GM19468 (cell line): ENCODE measurements around the gene CYP2R1.
A peak's percentile ranks its signal among the peaks of the same experiment; 100 is the strongest.
"Not testable (repeated sequence)": the region's sequence is repeated elsewhere in the genome, so short reads cannot be mapped to it uniquely, and the experiment has no call there.

Experiments used
- ATAC-seq: cut with Tn5 transposase; IDR thresholded peaks from one replicate; pipeline ENCODE4 v1.9.1; 2021; ENCODE audit warnings: mild to moderate bottlenecking, moderate library complexity, moderate number of reproducible peaks; ENCODE audit not compliant: unreplicated experiment; ENCODE audit errors: extremely low read depth

Gene CYP2R1

DNA sequence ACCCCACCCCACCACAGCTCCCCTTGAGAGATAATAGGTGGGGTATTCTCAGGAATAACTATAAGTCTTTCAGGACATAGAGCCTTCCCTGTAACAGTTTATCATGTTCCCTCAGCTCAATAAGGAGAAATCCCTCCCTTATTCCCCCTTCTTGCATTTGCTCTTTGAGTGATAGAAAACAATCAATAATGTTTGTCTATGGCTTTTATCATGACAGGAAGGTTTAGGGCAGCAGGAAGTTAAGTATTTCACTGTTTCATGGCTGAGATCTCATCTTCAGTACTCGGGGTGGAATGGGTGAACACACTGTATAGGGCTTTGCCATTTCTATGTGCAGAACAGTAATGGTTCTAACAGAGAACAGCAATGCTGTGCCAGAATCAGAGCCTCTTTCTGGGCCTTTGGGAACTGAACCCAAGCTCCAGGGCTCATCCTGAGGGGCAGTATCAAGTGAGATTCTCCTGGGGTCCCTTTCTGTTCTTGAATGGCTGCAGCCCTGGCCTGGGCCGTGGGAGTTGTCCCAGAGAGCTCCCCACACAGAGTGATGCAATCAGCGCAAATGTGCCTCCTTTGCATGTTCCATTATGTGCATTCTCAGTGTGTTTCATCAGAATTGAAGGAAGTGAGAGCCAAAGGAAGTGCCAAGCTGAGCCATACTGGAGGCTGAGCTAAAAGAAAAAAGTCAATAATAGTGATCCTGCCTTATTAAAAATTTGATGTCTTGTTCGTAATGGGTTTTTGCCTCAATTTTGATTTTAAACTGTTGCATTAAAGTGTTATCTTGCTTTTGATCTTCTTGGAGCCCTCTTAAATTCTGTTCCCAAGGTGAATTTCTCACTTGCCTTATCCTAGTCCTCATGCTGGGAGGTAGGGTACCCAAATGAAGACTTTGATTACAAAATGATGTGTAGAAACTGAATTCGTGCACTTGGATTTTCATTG, 2.9 kb upstream of the CYP2R1 start:
- no peak for ATAC-seq

DNA sequence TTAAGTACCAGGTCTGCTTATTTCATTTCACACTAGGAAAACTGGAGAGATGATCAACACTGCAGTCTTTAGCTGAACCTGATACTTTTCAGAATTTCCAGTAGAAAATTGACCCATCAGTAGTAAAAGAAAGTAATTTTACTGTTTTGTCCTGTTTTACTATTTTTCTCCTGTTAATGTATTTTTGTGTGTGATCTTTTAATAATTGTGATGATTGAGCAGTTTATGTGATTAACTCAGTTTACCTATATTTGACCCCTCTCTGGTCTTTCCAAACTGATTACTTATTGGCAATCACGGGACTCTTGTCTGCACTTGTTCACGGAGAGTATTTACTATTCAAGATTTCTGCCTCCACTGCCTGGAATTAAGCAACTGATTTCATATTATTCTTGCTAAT, 546 bp upstream of the CYP2R1 start:
- ATAC-seq, result no peak

DNA sequence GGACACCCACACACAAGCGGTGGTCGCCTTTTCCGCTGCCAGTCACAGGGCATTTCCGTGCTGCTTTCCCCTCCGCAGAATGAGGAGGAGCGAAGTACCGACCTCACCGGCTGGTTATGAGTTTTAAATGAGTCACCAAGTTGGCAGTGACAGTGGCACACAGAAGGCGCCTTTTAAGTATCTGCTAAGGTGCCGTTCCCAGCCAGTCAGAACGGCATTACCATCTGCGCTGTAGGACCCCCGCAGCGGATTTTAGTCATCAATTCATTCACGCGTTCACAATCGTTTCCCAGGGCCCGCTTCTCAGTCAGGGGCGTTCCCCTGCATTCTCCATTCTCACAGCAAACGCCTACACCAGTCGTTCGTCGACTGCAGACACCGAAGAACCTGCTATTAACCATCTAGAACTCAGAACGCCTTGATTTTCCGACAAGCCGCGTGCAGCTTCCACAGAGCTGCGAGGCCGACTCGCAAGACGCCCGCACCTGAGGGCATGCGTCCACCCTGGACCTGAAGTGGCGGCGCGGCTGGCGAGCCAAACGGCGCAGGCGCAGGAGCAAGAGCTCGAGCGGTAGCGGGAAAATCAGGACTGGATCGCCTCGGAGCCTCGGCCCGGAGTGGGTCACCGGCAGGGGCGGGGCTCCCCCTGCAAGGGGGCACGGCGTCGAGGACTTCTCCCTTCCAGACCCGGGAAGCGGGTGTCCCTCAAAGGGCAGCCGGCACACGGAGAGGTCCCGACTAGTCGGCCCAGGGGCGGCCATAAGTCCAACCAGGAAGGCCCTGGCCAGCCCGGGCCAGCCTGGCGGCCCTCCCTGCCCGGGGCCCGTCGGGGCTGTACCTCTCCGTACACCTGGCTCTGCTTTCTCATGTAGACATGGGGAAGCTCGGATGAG, 642 bp downstream of the CYP2R1 start:
- ATAC-seq, result peak; percentile 50

DNA sequence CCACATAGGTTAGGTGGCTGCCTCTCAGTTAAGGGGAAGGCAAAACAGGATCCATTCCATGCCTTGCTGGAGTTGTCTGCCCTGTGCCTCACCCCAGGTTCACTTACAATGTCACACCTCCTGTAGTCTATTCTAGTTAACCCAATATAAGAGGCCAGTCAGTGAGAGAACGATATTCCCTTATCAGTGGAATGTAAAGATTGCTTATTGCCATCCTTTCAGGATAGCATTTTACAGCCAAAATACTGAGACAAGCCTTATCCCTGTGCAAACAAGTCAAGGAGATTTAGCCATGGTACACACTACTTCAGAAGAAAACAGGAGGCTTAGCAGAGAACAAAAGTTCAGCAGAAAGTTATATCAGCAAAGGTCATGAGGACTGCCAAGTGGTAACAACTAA, 5.5 kb downstream of the CYP2R1 start:
- no peak for ATAC-seq

DNA sequence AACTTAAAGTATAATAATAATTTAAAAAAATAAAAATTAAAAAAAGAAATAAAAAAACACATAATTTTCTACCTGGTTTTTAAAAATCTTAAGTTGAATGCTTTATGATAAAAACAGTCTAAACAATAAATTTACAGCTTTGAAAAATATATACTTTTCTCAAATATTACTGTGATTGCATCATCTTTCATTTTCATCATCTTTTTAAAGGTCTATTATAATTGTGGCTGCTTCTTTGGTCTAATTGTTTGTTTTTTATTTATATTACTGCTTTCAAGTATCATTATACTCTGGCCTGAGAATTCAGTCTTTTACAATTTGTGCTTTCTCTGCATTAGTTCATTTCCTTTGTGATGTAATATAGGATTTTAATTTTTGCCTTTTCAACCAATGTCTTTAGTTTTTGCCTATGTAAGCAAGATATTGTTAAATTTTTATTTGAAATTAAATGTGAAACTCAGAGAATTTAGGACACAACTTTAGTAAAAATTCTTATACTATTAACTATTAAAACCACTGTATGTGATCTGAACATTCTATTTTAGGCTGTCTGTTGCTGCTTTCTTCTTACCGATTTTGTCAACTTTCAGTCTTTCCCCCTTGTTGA, 7.3 kb downstream of the CYP2R1 start:
- ATAC-seq, result no peak

DNA sequence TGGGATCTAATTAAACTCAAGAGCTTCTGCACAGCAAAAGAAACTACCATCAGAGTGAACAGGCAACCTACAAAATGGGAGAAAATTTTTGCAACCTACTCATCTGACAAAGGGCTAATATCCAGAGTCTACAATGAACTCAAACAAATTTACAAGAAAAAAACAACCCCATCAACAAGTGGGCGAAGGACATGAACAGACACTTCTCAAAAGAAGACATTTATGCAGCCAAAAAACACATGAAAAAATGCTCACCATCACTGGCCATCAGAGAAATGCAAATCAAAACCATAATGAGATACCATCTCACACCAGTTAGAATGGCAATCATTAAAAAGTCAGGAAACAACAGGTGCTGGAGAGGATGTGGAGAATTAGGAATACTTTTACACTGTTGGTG, 8.3 kb downstream of the CYP2R1 start:
- not testable (repeated sequence) for ATAC-seq

DNA sequence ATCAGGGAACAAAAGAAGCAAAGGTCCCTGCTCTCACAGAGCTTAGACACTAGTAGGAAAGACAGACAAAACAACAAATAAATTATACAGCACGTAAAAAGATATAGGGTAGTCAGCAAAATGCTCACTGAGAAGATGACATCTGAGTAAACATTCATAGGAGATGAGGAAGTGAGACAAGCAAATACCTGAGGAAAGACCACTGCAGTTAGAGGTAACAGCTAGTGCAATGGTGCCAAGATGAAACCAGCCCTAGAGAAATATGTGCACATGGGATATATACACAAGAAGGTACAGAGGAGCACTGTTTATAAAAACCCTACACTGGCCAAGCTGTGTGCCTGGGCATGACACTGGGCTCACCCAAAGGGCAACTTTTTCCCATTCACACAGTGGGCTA, 9.8 kb downstream of the CYP2R1 start:
- no peak for ATAC-seq

DNA sequence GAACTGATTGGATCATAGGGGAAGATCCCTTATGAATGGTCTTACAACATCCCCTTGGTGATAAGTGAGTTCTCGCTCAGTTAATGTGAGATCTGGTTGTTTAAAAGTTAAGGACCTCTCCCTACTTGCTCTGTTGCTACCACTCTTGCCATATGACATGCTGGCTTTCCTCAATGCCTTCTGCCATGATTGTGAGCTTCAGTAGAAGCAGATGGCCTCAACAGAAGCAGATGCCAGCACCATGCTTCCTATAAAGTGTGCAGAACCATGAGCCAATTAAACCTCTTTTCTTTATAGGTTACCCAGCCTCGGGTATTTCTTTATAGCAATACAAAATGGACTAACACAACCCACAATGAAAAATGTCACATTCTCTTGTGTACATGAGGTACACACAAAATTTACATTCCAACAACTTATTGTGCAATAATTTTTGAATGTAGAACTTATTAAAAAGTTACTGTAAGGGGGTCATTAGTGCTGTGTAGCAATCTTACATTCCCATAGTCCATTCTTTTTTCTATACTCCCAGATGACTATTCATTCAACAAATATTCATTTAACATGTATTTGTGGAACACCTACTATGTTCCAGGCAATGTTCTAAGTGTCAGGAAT, 10.3 kb downstream of the CYP2R1 start:
- no peak for ATAC-seq

DNA sequence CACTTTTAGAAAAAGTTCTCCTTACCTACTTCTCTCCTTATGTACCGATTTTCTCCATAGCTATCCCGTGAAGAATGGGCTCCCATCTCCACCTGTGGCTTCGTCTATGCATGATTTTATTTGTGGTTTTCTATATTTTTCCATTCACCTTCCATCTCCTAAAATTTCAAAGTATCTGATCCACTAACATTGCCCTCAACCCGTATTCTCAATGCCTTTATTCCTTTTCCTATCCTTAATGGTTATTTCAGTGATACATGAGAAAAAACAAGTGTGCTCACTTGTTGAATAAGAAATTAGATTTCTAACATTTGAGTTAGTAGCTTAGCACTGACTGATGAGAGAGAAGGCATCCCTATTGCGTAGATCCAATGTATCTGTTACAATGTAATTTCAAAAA, 16.9 kb downstream of the CYP2R1 start:
- ATAC-seq, result no peak

DNA sequence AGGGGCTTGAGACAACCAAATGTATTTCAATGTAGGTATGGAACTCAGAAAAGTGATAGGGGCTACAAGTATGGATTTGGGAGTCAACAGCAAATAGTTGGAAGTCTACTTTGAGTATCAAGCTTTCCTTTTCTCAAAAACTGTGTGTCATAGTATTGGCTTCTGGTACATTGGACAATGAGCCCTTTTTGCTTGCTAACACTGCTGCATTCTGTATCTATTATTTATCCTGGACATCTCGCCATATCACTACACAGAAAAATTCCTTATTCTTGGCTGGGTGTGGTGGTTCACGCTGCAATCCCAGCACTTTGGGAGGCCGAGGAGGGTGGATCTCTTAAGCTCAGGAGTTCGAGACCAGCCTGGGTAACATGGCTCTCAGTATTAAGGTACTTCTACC, 18.4 kb downstream of the CYP2R1 start:
- no peak for ATAC-seq

DNA sequence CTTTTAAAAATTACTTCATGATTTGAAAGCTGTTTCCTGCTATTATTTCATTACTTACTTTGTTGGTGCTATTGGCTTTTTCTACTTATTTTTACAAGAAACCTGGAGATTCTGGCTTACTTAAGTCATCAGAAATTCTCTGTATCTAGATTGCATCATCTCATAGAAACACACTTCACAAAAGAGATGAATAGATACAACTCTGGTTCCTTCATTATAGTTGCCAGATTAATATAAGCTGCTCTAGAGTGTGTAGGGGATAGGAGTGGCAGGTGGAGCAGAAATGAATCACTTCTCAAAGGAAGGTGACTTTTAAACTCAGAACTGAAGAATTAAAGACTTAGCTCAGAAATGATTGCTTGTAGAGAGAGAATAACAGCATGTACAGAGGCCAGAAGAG, 20.0 kb downstream of the CYP2R1 start:
- no peak for ATAC-seq

DNA sequence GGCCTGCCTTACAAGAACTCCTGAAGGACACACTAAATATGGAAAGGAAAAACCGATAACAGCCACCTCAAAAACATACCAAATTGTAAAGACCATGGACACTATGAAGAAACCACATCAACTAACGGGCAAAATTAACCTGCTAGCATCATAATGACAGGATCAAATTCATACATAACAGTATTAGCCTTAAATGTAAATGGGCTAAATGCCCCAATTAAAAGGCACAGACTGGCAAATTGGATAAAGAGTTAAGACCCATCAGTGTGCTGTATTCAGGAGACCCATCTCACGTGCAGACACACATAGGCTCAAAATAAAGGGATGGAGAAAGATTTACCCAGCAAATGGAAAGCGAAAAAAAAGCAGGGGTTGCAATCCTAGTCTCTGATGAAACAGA, 28.3 kb downstream of the CYP2R1 start:
- not testable (repeated sequence) for ATAC-seq

DNA sequence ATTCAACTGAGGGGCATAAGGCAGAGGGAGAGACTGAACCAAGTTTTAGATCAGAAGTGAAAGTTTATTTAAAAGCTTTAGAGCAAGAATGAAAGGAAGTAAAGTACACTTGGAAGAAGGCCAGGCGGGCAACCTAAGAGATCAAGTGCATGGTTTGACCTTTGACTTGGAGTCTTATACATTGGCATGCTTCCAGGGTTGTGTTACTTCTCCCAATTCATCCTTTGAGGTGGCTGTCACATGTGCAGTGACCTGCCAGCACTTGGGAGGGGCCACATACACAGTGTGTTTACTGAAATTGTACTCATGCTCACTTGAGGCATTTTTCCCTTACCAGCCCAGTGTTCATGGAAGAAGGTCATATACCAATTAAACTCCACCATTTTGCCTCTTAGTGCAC, 30.4 kb downstream of the CYP2R1 start:
- ATAC-seq, result no peak

DNA sequence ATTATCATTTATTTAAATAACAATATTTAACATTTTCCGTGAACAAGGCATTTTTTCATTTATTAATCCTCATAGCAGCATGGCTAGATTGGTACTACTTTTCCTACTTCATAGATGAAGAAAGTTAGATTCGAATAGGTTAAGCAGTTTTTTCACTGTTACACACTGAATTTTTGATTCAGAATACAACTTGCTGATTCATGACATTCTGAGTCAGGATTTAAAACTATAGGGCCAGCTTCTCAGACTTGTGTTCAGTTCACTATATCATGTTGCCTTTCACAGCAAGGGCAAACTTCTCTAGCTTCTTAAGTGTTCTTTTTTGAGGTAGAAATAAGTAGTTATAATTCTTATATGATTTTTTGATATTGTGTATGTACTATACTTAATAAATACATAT, 31.5 kb downstream of the CYP2R1 start:
- ATAC-seq, result no peak

DNA sequence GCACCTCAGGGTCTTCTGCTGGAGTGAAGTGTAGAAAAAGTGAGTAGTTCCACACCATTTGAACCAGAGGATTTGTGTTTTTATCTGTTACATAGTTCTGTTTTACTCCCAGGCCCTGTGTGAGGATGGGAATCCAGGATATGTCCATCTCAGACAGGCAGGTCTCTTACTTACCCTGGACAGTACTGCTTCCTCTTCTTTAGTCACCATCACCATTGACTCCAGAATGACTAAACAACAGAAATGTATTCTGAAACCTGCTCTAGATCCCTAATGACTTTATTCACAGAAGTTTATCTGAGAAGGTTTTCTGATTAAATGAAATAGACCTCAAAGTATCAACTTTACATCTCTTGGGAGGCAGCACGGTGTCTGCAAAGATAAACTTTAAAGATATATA, 33.6 kb downstream of the CYP2R1 start:
- ATAC-seq, result no peak

DNA sequence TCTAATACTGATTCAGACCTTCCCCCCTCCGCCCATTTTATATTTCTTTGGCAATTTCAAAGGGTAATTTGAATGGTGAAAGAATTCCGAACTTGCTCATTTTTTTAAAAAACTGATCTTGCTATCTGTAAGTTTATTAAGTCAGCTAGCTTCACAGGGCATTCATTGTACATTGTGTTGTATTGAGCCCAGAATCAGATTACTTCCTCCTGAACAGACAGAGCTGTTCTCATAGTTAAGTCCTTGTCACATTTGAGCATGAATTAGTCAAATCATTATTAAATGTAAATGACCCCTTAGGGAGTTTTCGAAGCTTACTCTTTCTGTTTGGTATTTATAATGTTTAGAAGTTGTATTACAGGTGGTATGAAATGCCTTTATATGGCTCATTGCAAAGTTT, 34.4 kb downstream of the CYP2R1 start:
- ATAC-seq, result no peak

DNA sequence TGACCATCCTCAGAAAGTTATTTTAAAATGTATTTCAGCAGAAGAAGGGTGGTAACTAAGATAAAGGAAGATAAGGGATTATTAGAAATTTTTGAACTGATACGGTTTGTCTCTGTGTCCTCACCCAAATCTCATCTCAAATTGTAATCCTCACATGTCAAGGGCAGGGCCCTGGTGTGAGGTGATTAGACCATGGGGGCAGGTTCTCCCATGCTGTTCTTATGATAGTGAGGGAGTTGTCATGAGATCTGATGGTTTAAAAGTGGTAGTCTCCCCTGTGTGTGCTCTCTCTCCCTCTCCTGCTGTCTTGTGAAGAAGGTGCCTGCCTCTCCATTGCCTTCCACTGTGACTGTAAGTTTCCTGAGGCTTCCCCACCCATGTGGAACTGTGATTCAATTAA, 36.1 kb downstream of the CYP2R1 start:
- no peak for ATAC-seq

DNA sequence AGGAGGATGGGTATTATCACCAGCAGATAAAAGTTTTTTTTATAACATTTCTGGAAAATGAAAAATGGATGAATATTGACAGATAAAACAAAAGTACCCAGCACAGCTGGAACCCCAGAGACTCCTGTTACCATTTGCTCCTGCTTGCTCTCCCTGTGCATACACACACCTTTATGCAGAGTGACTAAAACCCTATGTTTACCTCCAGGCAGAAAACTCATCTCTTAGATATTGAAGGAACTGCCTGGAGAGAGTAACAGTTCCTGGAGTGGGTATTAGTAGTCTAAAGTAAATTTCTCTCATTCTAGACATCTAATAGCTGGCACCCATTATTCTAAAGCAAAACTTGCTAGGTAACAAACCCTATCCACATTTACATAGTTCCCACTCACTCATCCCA, 38.0 kb downstream of the CYP2R1 start:
- ATAC-seq, result no peak

DNA sequence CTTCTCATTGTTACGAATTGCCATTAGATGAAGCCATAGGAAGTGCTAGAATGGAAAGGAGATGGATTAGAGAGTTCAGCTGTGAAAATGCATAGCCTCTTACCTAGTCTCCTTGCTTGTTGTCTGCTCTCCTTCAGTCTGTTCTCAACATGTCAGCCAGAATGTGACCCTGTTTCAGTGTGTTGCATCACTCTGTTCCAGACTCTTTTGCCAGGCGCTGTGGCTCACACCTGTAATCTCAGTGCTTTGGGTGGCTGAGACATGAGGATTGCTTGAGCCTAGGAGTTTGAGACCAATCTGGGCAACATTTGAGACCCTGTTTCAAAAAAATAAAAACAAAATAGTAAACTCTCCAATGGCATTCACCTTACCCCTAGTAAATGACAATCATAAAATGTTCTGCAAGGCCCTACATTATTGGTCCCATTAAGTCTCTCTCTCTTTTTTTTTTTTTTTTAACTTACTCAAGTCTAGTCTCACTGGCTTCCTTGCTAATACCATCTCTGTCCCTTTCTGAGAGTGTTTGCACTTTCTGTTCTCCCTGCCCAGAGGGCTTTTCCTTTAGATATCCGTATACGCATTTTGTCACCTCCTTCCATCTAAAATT, 39.4 kb downstream of the CYP2R1 start:
- no peak for ATAC-seq

DNA sequence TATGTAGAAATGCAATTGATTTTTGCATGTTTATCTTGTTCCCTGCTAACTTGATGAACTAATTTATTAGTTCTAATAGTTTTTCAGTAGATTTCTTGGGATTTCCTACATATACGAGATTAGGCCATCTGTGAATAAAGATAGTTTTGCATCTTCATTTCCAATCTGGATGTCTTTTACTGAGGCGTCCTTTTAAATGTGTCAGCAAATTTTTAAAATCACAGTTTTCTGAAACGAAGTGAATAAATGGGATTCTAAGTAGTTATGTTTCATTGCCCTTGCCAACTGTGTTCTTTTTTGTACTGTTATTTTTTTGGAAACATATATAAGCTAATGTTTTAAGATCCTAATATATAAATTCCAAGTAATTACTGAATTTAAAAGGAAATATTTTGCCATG, 50.0 kb downstream of the CYP2R1 start:
- ATAC-seq, result no peak
